ENCODE data around the gene AGFG1. TPM values are rescaled to one million over a fixed set of nuclear protein-coding genes. Genes with fewer than 3 reads are reported as not detected.

Gene AGFG1
- total and polyA plus RNA-seq, 9 donors, result 21.3 to 78.9 (median 49.9) TPM

DNA sequence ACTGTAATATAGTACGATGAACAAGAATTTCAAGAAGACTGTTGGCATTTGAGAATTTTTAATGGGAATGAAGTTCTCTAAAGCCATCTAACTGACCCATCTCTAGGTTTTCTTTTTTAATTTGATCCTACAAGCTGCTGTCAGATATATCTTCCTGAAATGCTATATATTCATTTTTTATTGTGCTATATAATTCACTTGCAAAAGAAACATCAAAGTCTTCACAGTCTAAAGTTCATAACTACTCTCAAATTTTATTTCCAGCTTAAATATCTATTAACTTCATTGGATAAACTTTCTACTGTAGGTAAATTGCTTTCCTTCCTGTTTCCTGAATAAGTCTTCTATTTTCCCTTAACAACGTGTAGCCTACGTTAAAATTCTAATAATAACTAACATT is 130.4 kb downstream of the AGFG1 start:
- no peaks in the 10 kb centered on the region for H3K4me1 ChIP-seq (ENCODE audit: insufficient read depth)
- TF ChIP-seq POLR2A (IDR thresholded peaks at IDR 0.05) (no peak), EP300 (IDR thresholded peaks at IDR 0.05) (no peak)
- TF ChIP-seq, protein P1, sequence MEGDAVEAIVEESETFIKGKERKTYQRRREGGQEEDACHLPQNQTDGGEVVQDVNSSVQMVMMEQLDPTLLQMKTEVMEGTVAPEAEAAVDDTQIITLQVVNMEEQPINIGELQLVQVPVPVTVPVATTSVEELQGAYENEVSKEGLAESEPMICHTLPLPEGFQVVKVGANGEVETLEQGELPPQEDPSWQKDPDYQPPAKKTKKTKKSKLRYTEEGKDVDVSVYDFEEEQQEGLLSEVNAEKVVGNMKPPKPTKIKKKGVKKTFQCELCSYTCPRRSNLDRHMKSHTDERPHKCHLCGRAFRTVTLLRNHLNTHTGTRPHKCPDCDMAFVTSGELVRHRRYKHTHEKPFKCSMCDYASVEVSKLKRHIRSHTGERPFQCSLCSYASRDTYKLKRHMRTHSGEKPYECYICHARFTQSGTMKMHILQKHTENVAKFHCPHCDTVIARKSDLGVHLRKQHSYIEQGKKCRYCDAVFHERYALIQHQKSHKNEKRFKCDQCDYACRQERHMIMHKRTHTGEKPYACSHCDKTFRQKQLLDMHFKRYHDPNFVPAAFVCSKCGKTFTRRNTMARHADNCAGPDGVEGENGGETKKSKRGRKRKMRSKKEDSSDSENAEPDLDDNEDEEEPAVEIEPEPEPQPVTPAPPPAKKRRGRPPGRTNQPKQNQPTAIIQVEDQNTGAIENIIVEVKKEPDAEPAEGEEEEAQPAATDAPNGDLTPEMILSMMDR (IDR thresholded peaks at IDR 0.05), result no peak
- no peak overlapping the region for H3K27ac ChIP-seq
- H3K36me3 ChIP-seq, result no peaks in the 10 kb centered on the region
- H3K27me3 ChIP-seq, result no peaks in the 10 kb centered on the region
- no peak overlapping the region for H3K4me3 ChIP-seq
- DNase-seq, result no peak
- H3K9me3 ChIP-seq, result no peaks in the 10 kb centered on the region
- intact Hi-C loops (cut with DNase I), result no loop called here
- WGBS, 3 donors, result 79 to 83% (median 81%) methylated on average over 3 of the region's 3 CpGs

DNA sequence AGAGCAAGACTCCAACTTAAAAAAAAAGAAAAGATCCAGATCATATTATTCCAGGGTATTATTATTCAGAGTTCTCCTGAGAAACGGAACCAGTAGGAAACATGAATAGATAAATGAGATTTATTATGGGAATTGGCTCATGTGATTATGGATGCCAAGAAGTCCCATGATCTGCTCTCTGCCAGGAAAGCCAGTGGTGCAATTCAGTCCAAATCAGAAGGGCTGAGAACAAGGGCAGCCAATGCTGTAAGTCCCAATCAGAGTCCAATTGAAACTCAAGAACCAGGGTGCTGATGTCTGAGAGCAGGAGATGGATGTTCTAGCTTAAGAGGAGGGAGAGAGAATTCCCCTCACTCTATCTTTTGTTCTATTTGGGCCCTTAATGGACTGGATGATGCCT is 134.5 kb downstream of the AGFG1 start:
- 36 to 61% (median 57%) methylated on average over 1 of the region's 1 CpG for WGBS, 3 donors
- DNase-seq, result no peak
- TF ChIP-seq POLR2A (IDR thresholded peaks at IDR 0.05) (no peak), EP300 (IDR thresholded peaks at IDR 0.05) (no peak)
- TF ChIP-seq, protein P1 (IDR thresholded peaks at IDR 0.05), result no peak
- no peaks in the 10 kb centered on the region for H3K36me3 ChIP-seq
- H3K27ac ChIP-seq, result no peak overlapping the region
- intact Hi-C loops (cut with DNase I), result no loop called here
- H3K4me1 ChIP-seq (ENCODE audit: insufficient read depth), result no peaks in the 10 kb centered on the region
- H3K4me3 ChIP-seq, result no peak overlapping the region
- H3K27me3 ChIP-seq, result no peaks in the 10 kb centered on the region
- H3K9me3 ChIP-seq, result no peaks in the 10 kb centered on the region

DNA sequence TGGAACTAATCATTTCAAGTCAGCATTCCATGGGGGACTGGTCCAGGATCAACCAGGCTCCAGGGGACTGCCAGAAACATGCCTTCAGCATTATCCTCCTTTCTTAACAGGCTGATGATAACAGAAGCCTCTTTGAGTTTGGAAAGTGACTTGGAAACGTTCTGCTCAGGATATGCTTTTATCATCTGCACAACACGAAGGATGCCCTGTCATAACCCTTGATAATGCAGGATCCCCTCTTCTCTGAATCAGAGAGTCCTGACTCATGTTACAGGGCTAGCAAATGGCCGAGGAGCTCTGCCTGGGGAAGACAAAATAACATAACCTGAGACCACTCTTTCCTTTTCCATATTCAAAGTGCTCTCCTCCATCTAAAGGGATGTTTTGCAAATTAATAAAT is 136.0 kb downstream of the AGFG1 start:
- Histone ChIP-seq H3K27me3 (no peaks in the 10 kb centered on the region), H3K4me1 (ENCODE audit: insufficient read depth) (no peaks in the 10 kb centered on the region), H3K27ac (no peak overlapping the region), H3K36me3 (no peaks in the 10 kb centered on the region), H3K4me3 (no peak overlapping the region), H3K9me3 (no peaks in the 10 kb centered on the region)
- DNase-seq, result no peak
- WGBS, 3 donors, result 36 to 62% (median 51%) methylated on average over 3 of the region's 3 CpGs
- intact Hi-C loops (cut with DNase I), result no loop called here
- TF ChIP-seq, protein P1 (IDR thresholded peaks at IDR 0.05), result no peak
- TF ChIP-seq POLR2A (IDR thresholded peaks at IDR 0.05), result no peak

DNA sequence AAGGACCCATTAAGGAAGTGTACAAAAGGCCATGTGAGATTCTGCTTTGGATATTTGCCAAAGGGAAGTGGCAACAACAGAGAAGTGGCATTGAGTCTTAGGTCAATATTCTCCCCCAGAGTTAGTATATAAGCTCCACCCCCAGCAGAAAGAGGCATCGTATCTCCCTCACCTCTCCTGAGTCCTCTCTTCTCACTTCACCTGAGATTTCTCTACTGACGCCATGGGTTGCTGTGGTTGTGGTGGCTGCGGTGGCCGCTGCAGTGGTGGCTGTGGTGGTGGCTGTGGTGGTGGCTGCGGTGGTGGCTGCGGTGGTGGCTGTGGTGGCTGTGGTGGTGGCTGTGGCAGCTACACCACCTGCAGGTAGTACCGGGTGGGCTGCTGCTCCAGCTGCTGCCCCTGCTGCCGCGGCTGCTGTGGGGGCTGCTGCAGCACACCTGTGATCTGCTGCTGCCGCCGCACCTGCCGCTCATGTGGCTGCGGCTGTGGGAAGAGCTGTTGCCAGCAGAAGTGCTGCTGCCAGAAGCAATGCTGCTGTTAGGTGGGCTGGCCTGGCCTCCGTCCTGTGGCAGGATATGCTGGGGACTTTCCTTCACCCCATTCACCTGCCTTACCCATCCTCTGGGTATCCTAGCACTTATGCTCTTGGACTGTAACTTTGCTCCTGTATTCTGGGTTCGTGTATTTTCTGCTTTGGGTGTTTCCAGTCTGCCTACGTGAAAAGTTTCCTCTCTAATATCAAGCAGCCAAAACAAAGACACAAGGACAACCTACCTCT is 136.8 kb downstream of the AGFG1 start:
- TF ChIP-seq POLR2A (IDR thresholded peaks at IDR 0.05) (no peak), EP300 (IDR thresholded peaks at IDR 0.05) (no peak)
- TF ChIP-seq, protein P1 (IDR thresholded peaks at IDR 0.05), result no peak
- H3K9me3 ChIP-seq, result no peaks in the 10 kb centered on the region
- H3K4me3 ChIP-seq, result no peak overlapping the region
- intact Hi-C loops (cut with DNase I), result no loop called here
- H3K27me3 ChIP-seq, result no peaks in the 10 kb centered on the region
- WGBS, 3 donors, result 81 to 85% (median 85%) methylated on average over 16 of the region's 16 CpGs
- H3K36me3 ChIP-seq, result no peaks in the 10 kb centered on the region
- no peak for DNase-seq
- H3K4me1 ChIP-seq (ENCODE audit: insufficient read depth), result no peaks in the 10 kb centered on the region
- no peak overlapping the region for H3K27ac ChIP-seq
